Mesothelial cell of epicardium (in vitro differentiated cells): ENCODE results near the gene GPC6. TPM values are rescaled to one million over a fixed set of nuclear protein-coding genes. Genes with fewer than 3 reads are reported as not detected.

Source experiments
- DNase-seq, 2 experiments: peaks; one replicate each; pipeline ENCODE4 v3.0.0; 2021; ENCODE audit warnings: low spot score in 2 of 2; ENCODE audit not compliant: unreplicated experiment in 2 of 2
- H3K27ac Mint-ChIP-seq: 2 replicates; pipeline ENCODE4 v1.8.0; 2021; ENCODE audit warnings: mixed read lengths
- H3K27me3 Mint-ChIP-seq: 2 replicates; pipeline ENCODE4 v1.8.0; 2021; ENCODE audit warnings: low read depth, mixed read lengths
- H3K36me3 Mint-ChIP-seq: 2 replicates; pipeline ENCODE4 v1.8.0; 2021; ENCODE audit warnings: mixed read lengths
- H3K4me1 Mint-ChIP-seq: 2 replicates; pipeline ENCODE4 v1.8.0; 2021; ENCODE audit warnings: mixed read lengths
- H3K4me3 Mint-ChIP-seq: 2 replicates; pipeline ENCODE4 v1.8.0; 2021; ENCODE audit warnings: mild to moderate bottlenecking, moderate library complexity, mixed read lengths
- H3K9me3 Mint-ChIP-seq: 2 replicates; pipeline ENCODE4 v1.8.0; 2021; ENCODE audit warnings: mixed read lengths
- total RNA-seq: library from RNA; stranded (reverse); gene quantifications from 3 replicates; pipeline ENCODE4 v1.2.1, GENCODE V29; 2021
- TF ChIP-seq, protein P1 (sequence below): fragments of 200-600 bp; sonication (generic); IDR thresholded peaks from one replicate; pipeline ENCODE4 v1.5.0; 2021; ENCODE audit warnings: antibody characterized with exemption; ENCODE audit not compliant: unreplicated experiment

The GPC6 gene
- total RNA-seq, 1 donor from 2014 or later = 112 TPM

DNA sequence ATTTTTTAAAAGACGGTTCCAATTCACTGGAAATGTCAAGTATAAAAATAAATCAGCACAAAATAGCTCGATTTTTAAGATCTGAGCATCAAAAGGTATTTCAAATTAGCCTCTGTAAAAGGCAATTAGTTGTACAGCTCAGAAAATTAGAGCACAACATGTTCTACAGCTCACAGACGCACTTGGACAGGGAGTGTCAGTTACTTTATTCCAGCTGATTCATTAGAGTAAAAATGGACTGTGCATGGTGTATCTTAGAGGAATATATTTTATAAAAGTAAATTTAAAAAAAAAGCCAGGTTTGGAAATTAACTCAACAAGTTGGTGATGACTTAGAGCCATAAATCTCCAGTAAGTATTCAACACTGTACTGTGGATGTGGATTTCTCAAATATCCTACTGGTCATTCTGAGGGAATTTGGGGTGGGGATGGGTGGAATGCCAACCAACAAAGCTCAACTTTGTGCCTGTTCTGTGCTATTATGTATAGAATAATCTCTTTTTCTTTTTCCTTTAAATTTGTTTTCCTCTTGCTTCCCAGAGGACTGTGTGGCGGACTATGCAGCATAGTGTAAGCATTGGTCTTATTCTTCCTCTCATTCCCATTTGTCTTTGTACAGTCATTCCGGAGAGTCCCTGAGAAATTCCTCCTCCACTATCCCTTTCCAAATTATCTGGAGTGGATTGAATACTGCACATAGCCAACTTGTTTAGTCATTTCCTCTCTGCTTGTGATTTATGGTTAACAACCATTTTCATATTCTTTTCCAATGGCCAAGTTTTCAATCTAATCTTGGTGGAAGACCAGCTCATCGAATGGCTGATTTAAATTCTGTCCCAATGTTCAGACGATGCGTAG is 1083.6 kb downstream of the GPC6 start:
- H3K36me3 Mint-ChIP-seq = peaks cover 8% of the 10 kb centered on the region
- no peak overlapping the region for H3K27ac Mint-ChIP-seq
- peaks cover 25% of the 10 kb centered on the region for H3K4me1 Mint-ChIP-seq
- no peaks in the 10 kb centered on the region for H3K9me3 Mint-ChIP-seq
- H3K27me3 Mint-ChIP-seq = no peaks in the 10 kb centered on the region
- H3K4me3 Mint-ChIP-seq = no peak overlapping the region
- TF ChIP-seq, protein P1, sequence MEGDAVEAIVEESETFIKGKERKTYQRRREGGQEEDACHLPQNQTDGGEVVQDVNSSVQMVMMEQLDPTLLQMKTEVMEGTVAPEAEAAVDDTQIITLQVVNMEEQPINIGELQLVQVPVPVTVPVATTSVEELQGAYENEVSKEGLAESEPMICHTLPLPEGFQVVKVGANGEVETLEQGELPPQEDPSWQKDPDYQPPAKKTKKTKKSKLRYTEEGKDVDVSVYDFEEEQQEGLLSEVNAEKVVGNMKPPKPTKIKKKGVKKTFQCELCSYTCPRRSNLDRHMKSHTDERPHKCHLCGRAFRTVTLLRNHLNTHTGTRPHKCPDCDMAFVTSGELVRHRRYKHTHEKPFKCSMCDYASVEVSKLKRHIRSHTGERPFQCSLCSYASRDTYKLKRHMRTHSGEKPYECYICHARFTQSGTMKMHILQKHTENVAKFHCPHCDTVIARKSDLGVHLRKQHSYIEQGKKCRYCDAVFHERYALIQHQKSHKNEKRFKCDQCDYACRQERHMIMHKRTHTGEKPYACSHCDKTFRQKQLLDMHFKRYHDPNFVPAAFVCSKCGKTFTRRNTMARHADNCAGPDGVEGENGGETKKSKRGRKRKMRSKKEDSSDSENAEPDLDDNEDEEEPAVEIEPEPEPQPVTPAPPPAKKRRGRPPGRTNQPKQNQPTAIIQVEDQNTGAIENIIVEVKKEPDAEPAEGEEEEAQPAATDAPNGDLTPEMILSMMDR = no peak
- DNase-seq = no peak

DNA sequence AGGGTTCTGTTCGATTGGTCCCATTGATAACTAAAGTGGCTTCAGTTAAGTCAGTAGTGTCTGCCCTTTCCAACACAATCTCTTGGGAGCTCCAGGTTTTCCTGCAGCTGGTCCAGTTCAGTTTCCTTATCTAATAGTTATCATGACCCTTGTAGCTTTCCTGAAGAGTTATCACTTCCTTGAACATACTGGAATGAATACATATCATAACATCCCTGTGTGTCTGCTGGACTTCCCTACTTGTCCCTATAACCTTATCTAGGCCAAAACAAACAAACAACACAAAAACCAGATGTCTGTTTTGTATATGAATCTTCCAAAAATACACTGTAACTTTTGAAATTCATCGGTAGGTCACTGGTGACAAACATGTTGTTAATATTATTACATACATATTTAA is 1085.3 kb downstream of the GPC6 start:
- peaks cover 8% of the 10 kb centered on the region for H3K36me3 Mint-ChIP-seq
- no peak for DNase-seq
- peaks cover 27% of the 10 kb centered on the region for H3K4me1 Mint-ChIP-seq
- TF ChIP-seq, protein P1 = no peak
- H3K4me3 Mint-ChIP-seq = no peak overlapping the region
- H3K9me3 Mint-ChIP-seq = no peaks in the 10 kb centered on the region
- no peaks in the 10 kb centered on the region for H3K27me3 Mint-ChIP-seq
- H3K27ac Mint-ChIP-seq = no peak overlapping the region

DNA sequence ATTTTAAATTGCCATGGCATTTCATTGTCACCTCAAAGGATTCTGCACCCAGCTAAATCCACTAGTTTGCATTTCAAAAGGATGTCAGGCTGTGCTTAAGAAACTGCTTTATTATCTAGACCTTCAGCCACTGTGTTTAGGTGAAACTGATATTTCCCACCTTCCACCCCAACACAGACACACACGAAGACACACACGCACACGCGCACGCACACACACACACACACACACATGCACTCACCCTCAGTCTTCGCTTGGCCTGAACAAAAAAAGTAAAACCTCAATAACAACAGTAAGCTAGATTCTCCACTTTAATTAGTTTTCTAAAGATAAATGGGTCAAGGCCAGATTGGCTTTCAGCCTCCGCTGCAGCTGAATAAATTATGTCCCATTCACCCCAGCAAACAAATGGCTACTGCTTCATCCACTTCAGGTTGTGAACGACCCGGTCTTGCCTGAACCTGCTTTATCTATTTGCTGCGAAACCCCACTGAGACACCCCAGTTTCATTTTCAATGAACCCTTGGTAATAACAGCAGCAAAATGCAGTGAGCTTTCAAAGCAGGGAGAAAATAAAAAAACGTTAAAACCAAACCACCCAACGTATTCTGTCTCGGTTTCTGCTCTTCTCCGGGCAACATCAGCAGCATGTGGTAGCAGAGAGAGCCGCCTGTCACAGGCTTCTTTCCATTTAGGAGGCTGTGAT is 1086.1 kb downstream of the GPC6 start:
- peak overlapping the region; percentile 60 for H3K27ac Mint-ChIP-seq
- no peak overlapping the region for H3K4me3 Mint-ChIP-seq
- H3K9me3 Mint-ChIP-seq = no peaks in the 10 kb centered on the region
- TF ChIP-seq, protein P1 = no peak
- DNase-seq = no peak
- peaks cover 32% of the 10 kb centered on the region for H3K4me1 Mint-ChIP-seq
- peaks cover 8% of the 10 kb centered on the region for H3K36me3 Mint-ChIP-seq
- H3K27me3 Mint-ChIP-seq = no peaks in the 10 kb centered on the region

DNA sequence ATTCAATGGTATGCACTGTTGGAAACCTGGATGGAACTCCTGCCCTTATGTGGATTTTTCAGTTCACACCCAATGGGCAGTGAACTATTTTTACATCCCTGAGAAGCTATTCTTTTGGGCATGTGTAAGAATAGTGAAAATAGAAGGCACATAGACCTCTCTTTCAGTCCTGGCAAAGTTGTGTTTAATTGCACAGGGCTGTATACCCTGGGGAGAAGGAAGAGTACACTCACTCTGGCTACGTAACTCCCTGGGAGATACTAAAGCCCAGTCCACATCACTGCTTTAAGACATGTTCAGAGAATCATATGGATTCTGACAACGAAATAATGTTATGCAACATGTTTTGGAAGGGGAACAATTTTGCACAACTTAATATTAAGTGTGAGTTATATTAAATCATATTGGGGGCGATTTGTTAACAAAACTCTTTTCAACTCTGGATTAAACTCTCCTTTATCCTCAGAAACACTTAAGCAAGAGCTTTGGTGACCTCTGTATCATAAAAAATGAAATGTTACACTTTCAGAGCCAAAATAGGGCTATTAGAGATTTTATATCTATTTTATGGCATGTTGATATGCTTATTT is 1086.8 kb downstream of the GPC6 start:
- TF ChIP-seq, protein P1 = no peak
- H3K4me3 Mint-ChIP-seq = no peak overlapping the region
- DNase-seq = no peak
- H3K4me1 Mint-ChIP-seq = peaks cover 32% of the 10 kb centered on the region
- peaks cover 8% of the 10 kb centered on the region for H3K36me3 Mint-ChIP-seq
- peak overlapping the region; percentile 48 for H3K27ac Mint-ChIP-seq
- no peaks in the 10 kb centered on the region for H3K9me3 Mint-ChIP-seq
- no peaks in the 10 kb centered on the region for H3K27me3 Mint-ChIP-seq

DNA sequence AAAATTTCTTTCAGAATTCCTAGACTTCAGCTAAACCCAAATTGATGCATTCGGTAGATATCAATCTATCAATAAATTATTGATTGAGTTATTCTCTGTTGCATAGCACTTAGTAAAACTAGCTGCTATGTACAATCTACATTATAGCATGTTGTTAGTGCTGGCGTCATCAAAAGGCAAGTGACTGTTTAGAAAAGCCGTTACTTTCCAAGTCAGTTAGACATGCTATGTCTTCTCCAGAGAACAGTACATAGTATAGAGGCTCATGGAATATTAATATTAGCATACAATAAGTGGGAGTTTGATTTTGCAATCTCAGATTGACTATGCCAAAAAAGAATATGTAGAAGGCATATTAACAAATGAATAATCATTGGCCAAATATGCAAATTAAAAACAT is 1087.3 kb downstream of the GPC6 start:
- DNase-seq = no peak
- H3K4me3 Mint-ChIP-seq = no peak overlapping the region
- TF ChIP-seq, protein P1 = no peak
- H3K27me3 Mint-ChIP-seq = no peaks in the 10 kb centered on the region
- no peaks in the 10 kb centered on the region for H3K9me3 Mint-ChIP-seq
- no peak overlapping the region for H3K27ac Mint-ChIP-seq
- peaks cover 32% of the 10 kb centered on the region for H3K4me1 Mint-ChIP-seq
- peaks cover 4% of the 10 kb centered on the region for H3K36me3 Mint-ChIP-seq
